ENCODE measurements around the gene ELMO3. TPM values are rescaled to one million over a fixed set of nuclear protein-coding genes. Genes with fewer than 3 reads are reported as not detected.
A peak's percentile ranks its signal among the peaks of the same experiment; 100 is the strongest.

ELMO3 gene
- total and polyA plus RNA-seq, 2 of the 13 experiments (the other 11 are each of a cell fraction or from before 2014, with no cell fraction given) = 2.6 to 4.0 TPM

DNA sequence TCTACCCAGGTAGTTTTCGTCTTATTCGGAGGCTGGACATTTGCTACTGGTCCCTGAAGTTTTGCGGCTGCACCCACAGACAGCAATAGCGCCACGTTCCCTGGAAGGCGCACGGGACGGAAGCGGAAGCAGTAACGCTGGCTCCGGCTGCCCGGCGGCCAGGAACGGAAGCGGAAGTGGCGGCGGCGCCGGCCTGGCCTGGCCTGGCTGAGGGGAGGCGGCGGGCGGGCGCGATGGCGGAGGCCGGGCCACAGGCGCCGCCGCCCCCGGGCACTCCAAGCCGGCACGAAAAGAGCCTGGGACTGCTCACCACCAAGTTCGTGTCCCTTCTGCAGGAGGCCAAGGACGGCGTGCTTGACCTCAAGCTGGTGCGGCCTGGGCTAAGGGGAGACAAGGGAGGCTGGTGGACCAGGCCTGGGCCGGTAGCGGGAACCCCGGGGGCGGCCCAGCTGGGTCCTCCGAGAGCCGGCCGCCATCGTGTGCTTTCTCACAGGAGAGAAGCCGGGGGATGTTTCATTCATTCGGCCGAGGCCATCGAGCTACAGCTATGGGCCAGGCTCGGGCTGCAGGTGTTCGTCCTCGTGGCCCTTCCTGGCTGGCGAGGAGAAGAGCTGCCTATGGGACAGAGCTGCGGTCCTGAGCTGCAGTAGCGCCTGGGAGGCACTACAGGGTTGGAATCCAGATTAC lies 6.8 kb upstream of the ELMO3 start, which contains the start of gene E2F4 (continued):
- peak; percentile 76 for TF ChIP-seq ZNF331 (CRISPR knock-in tag; IDR thresholded peaks at IDR 0.05)
- peak; percentile 74; the same call in 1 of the 2 replicates for TF ChIP-seq RFXAP (CRISPR knock-in tag; IDR thresholded peaks at IDR 0.05; ENCODE audit: borderline replicate concordance)
- TF ChIP-seq MED13 (CRISPR knock-in tag; IDR thresholded peaks at IDR 0.05) = peak; percentile 56; the same call in 1 of the 2 replicates
- TF ChIP-seq ZSCAN9 (CRISPR knock-in tag; IDR thresholded peaks at IDR 0.05; ENCODE audit: borderline replicate concordance) = peak; percentile 41; the same call in 1 of the 2 replicates
- TF ChIP-seq SPEN (CRISPR knock-in tag; IDR thresholded peaks at IDR 0.05; ENCODE audit: low read depth) = peak; percentile 99
- TF ChIP-seq, protein P1, sequence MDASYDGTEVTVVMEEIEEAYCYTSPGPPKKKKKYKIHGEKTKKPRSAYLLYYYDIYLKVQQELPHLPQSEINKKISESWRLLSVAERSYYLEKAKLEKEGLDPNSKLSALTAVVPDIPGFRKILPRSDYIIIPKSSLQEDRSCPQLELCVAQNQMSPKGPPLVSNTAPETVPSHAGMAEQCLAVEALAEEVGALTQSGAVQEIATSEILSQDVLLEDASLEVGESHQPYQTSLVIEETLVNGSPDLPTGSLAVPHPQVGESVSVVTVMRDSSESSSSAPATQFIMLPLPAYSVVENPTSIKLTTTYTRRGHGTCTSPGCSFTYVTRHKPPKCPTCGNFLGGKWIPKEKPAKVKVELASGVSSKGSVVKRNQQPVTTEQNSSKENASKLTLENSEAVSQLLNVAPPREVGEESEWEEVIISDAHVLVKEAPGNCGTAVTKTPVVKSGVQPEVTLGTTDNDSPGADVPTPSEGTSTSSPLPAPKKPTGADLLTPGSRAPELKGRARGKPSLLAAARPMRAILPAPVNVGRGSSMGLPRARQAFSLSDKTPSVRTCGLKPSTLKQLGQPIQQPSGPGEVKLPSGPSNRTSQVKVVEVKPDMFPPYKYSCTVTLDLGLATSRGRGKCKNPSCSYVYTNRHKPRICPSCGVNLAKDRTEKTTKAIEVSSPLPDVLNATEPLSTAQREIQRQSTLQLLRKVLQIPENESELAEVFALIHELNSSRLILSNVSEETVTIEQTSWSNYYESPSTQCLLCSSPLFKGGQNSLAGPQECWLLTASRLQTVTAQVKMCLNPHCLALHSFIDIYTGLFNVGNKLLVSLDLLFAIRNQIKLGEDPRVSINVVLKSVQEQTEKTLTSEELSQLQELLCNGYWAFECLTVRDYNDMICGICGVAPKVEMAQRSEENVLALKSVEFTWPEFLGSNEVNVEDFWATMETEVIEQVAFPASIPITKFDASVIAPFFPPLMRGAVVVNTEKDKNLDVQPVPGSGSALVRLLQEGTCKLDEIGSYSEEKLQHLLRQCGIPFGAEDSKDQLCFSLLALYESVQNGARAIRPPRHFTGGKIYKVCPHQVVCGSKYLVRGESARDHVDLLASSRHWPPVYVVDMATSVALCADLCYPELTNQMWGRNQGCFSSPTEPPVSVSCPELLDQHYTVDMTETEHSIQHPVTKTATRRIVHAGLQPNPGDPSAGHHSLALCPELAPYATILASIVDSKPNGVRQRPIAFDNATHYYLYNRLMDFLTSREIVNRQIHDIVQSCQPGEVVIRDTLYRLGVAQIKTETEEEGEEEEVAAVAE (CRISPR knock-in tag; IDR thresholded peaks at IDR 0.05; ENCODE audit: borderline replicate concordance) = peak; percentile 44; the same call in 1 of the 2 replicates
- TF ChIP-seq, protein P2, sequence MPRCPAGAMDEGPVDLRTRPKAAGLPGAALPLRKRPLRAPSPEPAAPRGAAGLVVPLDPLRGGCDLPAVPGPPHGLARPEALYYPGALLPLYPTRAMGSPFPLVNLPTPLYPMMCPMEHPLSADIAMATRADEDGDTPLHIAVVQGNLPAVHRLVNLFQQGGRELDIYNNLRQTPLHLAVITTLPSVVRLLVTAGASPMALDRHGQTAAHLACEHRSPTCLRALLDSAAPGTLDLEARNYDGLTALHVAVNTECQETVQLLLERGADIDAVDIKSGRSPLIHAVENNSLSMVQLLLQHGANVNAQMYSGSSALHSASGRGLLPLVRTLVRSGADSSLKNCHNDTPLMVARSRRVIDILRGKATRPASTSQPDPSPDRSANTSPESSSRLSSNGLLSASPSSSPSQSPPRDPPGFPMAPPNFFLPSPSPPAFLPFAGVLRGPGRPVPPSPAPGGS (CRISPR knock-in tag; IDR thresholded peaks at IDR 0.05) = no peak; the same call in 1 of the 2 replicates
- peak; percentile 70; the same call in 1 of the 2 replicates for TF ChIP-seq ZNF782 (CRISPR knock-in tag; IDR thresholded peaks at IDR 0.05; ENCODE audit: borderline replicate concordance)
- no peak for TF ChIP-seq MTA1 (CRISPR knock-in tag; IDR thresholded peaks at IDR 0.05; ENCODE audit: borderline replicate concordance)
- TF ChIP-seq SP5 (CRISPR knock-in tag; IDR thresholded peaks at IDR 0.05; ENCODE audit: borderline replicate concordance, low read depth) = 0 out of 2 replicates have a peak, but pooled peaks have one; percentile 21
- TF ChIP-seq ZNF224 (CRISPR knock-in tag; IDR thresholded peaks at IDR 0.05) = no peak
- no peak for TF ChIP-seq ZFYVE20 (CRISPR knock-in tag; IDR thresholded peaks at IDR 0.05; ENCODE audit: borderline replicate concordance, low read depth)
- TF ChIP-seq HOXA3 (CRISPR knock-in tag; IDR thresholded peaks at IDR 0.05) = peak; percentile 96
- TF ChIP-seq MXI1 (IDR thresholded peaks at IDR 0.05; ENCODE audit: borderline replicate concordance, low read depth, low read length) = peak; percentile 89; the same call in 1 of the 3 replicates
- TF ChIP-seq ATF7 (IDR thresholded peaks at IDR 0.05) = no peak
- TF ChIP-seq ATF7 (CRISPR knock-in tag; IDR thresholded peaks at IDR 0.05) = no peak
- TF ChIP-seq ZFX (CRISPR knock-in tag; IDR thresholded peaks at IDR 0.05; ENCODE audit: low read depth) = peak; percentile 99
- TF ChIP-seq, protein P3, sequence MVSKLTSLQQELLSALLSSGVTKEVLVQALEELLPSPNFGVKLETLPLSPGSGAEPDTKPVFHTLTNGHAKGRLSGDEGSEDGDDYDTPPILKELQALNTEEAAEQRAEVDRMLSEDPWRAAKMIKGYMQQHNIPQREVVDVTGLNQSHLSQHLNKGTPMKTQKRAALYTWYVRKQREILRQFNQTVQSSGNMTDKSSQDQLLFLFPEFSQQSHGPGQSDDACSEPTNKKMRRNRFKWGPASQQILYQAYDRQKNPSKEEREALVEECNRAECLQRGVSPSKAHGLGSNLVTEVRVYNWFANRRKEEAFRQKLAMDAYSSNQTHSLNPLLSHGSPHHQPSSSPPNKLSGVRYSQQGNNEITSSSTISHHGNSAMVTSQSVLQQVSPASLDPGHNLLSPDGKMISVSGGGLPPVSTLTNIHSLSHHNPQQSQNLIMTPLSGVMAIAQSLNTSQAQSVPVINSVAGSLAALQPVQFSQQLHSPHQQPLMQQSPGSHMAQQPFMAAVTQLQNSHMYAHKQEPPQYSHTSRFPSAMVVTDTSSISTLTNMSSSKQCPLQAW (CRISPR knock-in tag; IDR thresholded peaks at IDR 0.05) = peak; percentile 77
- TF ChIP-seq, protein P4, sequence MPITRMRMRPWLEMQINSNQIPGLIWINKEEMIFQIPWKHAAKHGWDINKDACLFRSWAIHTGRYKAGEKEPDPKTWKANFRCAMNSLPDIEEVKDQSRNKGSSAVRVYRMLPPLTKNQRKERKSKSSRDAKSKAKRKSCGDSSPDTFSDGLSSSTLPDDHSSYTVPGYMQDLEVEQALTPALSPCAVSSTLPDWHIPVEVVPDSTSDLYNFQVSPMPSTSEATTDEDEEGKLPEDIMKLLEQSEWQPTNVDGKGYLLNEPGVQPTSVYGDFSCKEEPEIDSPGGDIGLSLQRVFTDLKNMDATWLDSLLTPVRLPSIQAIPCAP (CRISPR knock-in tag; IDR thresholded peaks at IDR 0.05; ENCODE audit: low read depth) = no peak
- no peak for TF ChIP-seq ZNF335 (CRISPR knock-in tag; IDR thresholded peaks at IDR 0.05)
- peak; percentile 76; the same call in 1 of the 2 replicates for TF ChIP-seq MIXL1 (CRISPR knock-in tag; IDR thresholded peaks at IDR 0.05)
- TF ChIP-seq RELA (CRISPR knock-in tag; IDR thresholded peaks at IDR 0.05) = no peak

All from HepG2 (cell line).